Measurements from ENCODE around the gene DDI2. TPM values are rescaled to one million over a fixed set of nuclear protein-coding genes. Genes with fewer than 3 reads are reported as not detected.

Gene DDI2
- total RNA-seq, 1 donor from 2014 or later: 13.7 TPM

DNA sequence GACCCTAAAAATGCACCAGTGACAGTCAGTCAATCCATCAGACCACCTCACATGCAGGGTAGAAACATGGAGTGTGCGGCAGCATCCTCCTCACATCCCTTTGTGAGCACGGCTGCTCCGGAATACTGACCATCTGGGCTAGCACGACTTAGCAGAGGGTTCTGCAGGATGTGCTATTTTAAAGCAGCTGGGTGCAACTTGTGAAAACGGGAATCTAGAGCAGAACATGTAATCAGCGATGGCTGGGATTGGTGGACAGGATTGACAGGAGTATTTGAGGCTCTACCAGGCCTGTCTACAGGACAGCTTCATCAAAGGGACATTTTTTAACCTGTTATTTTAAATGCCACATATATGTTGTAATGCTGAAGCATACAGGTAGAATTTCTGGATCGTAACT lies 50.1 kb downstream of the DDI2 start:
- H3K27me3 ChIP-seq (ENCODE audit: control insufficient read depth, insufficient read depth, low read length): no peaks in the 10 kb centered on the region
- H3K4me3 ChIP-seq (ENCODE audit: low read depth, low read length): no peak overlapping the region
- FAIRE-seq (no peak), DNase-seq (ENCODE audit: low read depth) (no peak)
- TF ChIP-seq, protein P1, sequence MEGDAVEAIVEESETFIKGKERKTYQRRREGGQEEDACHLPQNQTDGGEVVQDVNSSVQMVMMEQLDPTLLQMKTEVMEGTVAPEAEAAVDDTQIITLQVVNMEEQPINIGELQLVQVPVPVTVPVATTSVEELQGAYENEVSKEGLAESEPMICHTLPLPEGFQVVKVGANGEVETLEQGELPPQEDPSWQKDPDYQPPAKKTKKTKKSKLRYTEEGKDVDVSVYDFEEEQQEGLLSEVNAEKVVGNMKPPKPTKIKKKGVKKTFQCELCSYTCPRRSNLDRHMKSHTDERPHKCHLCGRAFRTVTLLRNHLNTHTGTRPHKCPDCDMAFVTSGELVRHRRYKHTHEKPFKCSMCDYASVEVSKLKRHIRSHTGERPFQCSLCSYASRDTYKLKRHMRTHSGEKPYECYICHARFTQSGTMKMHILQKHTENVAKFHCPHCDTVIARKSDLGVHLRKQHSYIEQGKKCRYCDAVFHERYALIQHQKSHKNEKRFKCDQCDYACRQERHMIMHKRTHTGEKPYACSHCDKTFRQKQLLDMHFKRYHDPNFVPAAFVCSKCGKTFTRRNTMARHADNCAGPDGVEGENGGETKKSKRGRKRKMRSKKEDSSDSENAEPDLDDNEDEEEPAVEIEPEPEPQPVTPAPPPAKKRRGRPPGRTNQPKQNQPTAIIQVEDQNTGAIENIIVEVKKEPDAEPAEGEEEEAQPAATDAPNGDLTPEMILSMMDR (IDR thresholded peaks at IDR 0.05; ENCODE audit: insufficient read depth, low read length, severe bottlenecking): no peak
- H3K36me3 ChIP-seq (ENCODE audit: control insufficient read depth, insufficient read depth, low read length): no peaks in the 10 kb centered on the region

DNA sequence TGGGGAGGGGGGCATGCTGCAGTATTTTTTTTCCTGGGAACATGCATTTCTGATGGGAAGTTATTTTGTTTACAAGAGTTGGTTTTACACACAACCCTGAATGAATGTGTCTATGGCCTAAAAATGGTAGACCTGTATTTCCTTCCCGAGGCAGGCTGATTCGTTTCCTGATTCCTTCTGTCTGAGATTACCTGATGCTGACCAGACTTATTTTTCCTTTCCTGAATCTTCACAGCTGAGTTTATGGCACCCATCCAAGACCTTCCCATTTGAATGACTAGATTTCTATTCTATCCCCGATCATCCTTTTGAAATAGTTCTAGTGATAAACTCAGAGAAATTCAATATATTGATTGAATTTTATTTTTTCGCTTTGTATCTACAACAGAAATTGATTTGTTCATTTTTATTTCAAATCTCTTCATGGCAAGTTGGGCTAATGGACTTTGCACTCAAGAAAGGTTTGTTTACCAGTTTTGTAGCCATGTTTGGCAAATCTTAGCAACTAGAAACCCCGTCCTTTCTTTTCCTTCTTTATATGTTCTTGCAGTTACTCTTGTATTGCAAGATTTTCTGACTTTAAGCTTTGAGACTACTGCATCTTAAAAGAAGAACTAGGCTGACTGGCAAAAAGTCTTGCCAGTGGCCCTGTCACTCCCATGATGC lies 51.0 kb downstream of the DDI2 start:
- TF ChIP-seq, protein P1 (IDR thresholded peaks at IDR 0.05; ENCODE audit: insufficient read depth, low read length, severe bottlenecking): no peak
- FAIRE-seq (no peak), DNase-seq (ENCODE audit: low read depth) (peak; percentile 62)
- Histone ChIP-seq H3K36me3 (ENCODE audit: control insufficient read depth, insufficient read depth, low read length) (no peaks in the 10 kb centered on the region), H3K27me3 (ENCODE audit: control insufficient read depth, insufficient read depth, low read length) (no peaks in the 10 kb centered on the region), H3K4me3 (ENCODE audit: low read depth, low read length) (no peak overlapping the region)

DNA sequence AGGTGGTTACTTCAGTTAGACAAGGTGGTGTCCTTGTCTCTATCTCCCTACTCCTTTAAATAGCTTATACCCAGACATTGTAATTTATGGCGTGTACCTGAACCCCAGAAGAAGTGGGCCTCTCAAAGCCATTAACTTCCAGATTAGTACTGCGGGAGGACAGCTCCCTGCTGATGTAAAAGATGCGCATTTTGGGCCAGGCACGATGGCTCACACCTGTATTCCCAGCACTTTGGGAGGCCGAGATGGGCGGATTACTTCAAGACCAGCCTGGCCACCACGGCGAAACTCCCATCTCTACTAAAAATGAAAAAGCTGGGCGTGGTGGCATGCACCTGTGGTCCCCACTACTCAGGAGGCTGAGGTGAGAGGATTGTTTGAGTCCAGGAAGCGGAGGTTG lies 51.8 kb downstream of the DDI2 start:
- no peaks in the 10 kb centered on the region for H3K27me3 ChIP-seq (ENCODE audit: control insufficient read depth, insufficient read depth, low read length)
- DNase-seq (ENCODE audit: low read depth) (no peak), FAIRE-seq (no peak)
- H3K4me3 ChIP-seq (ENCODE audit: low read depth, low read length): no peak overlapping the region
- TF ChIP-seq, protein P1 (IDR thresholded peaks at IDR 0.05; ENCODE audit: insufficient read depth, low read length, severe bottlenecking): no peak
- H3K36me3 ChIP-seq (ENCODE audit: control insufficient read depth, insufficient read depth, low read length): no peaks in the 10 kb centered on the region

DNA sequence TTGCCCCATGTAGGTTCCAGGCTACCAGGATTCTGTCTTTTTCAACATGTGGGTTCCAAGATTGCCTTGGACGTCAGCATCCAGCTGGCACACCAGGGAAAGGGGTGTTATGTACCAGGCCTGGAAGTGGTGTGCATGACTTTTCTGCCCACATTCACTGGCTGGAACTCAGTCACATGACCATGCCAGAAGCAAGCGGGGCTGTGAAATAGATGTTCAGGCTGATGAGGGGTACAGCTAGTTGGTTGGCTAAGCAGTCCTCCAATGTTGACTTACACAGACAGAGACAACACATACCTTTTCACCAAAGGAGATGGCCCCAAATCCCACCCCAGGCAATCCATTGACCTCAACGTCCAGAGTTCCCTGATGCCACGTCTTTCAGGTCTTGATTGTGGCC lies 52.6 kb downstream of the DDI2 start:
- DNase-seq (ENCODE audit: low read depth) (no peak), FAIRE-seq (peak; percentile 13)
- Histone ChIP-seq H3K4me3 (ENCODE audit: low read depth, low read length) (no peak overlapping the region), H3K27me3 (ENCODE audit: control insufficient read depth, insufficient read depth, low read length) (no peaks in the 10 kb centered on the region), H3K36me3 (ENCODE audit: control insufficient read depth, insufficient read depth, low read length) (no peaks in the 10 kb centered on the region)
- TF ChIP-seq, protein P1 (IDR thresholded peaks at IDR 0.05; ENCODE audit: insufficient read depth, low read length, severe bottlenecking): no peak

DNA sequence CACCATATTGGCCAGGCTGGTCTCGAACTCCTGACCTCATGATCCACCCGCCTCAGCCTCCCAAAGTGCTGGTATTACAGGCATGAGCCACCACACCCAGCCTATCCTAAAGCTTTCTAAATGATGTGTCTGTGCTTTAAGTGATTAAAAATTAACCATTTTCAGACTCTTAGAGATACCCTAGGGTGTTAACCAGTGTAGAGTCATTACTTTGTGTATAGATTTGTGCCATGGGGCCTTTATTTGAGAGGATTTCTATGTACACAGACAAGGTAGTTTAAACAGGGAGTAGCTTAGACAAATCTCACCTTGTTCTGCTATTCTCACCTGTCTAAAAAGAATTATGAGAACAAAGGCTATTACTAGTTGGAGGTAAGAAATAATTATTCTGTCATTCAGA lies 54.2 kb downstream of the DDI2 start:
- no peak overlapping the region for H3K4me3 ChIP-seq (ENCODE audit: low read depth, low read length)
- DNase-seq (ENCODE audit: low read depth): no peak
- no peak for FAIRE-seq
- H3K27me3 ChIP-seq (ENCODE audit: control insufficient read depth, insufficient read depth, low read length): no peaks in the 10 kb centered on the region
- no peaks in the 10 kb centered on the region for H3K36me3 ChIP-seq (ENCODE audit: control insufficient read depth, insufficient read depth, low read length)
- TF ChIP-seq, protein P1 (IDR thresholded peaks at IDR 0.05; ENCODE audit: insufficient read depth, low read length, severe bottlenecking): no peak

Measured in bronchial epithelial cell (primary cell).